GM20431 (cell line): ENCODE measurements around the gene LRRC55.

ENCODE experiments used
- in situ Hi-C: fragments of 300-500 bp; cut with MseI, MboI; formaldehyde crosslinking; loops from one replicate; pipeline ENCODE4 v1.15.0; 2020; ENCODE audit warnings: low sequenced_read_pairs; ENCODE audit not compliant: unreplicated experiment

The LRRC55 gene, protein sequence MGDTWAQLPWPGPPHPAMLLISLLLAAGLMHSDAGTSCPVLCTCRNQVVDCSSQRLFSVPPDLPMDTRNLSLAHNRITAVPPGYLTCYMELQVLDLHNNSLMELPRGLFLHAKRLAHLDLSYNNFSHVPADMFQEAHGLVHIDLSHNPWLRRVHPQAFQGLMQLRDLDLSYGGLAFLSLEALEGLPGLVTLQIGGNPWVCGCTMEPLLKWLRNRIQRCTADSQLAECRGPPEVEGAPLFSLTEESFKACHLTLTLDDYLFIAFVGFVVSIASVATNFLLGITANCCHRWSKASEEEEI

GRCh38 chr11:57181678-57182305 is at the start of gene LRRC55:
Gene LRRC55, plus strand, starts transcription at chr11:57181953. Its CDS starts 70 bp downstream, at chr11:57182023.
- in situ Hi-C loops, result no loop called here

- in situ Hi-C loops, result no loop called here
Observed at GRCh38 chr11:57133366-57134038, 48.3 kb upstream of the LRRC55 start.

- in situ Hi-C loops, result no loop called here
Observed at GRCh38 chr11:57134284-57134683, 47.5 kb upstream of the LRRC55 start.

DNA sequence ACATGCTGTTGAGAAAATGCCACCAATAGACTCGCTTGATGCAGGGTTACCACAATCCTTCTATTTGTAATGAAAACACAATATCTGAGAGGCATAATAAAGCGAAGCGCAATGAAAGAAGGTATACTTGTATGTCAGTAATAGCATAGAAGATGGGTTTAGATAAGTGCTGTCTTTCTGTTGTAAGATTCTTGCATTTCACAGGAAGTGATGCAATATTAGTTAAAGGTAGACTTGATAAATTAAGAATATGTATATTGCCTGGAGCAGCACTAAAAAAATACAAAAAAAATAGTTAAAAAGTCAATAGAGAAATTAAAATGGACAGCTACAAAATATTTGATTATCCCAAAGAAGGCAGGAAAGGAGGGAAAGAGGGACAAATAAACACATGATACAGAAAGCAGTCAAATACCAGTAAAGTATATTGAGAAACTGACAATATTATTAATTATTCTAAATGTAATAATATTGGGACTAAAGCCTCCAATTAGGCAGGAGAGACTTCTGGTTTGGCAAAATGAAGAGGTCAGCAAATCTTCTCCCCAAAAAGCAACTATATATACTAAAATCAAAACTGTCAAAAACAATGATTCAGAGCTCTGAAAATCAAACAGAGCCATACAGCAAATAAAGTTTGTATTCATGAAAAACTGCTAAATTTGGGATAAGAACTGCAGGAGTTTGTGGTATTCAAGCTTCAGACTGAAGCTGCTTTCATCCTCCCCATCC is 46.6 kb upstream of the LRRC55 start:
- in situ Hi-C loops, result no loop called here

- in situ Hi-C loops, result no loop called here
Observed at GRCh38 chr11:57140568-57140967, 41.2 kb upstream of the LRRC55 start.

DNA sequence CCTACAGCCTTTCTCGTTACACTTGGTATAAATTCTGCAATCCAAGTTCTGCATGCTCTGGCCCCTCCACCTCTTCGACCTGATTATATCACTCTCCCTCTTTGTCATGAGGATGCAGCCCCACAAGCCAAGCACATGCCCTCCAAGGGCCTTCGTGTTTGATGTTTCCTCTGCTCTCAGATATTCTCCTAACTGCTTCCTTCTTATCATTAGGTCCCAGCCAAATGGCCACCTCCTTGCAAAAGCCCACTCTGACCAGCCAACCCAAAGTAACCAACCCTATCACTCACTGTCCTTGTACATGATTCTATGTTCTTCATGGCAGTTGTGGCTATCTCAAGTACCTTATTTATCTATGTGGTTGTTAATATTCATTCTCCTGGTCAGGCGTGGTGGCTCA is 38.3 kb upstream of the LRRC55 start:
- in situ Hi-C loops, result no loop called here

DNA sequence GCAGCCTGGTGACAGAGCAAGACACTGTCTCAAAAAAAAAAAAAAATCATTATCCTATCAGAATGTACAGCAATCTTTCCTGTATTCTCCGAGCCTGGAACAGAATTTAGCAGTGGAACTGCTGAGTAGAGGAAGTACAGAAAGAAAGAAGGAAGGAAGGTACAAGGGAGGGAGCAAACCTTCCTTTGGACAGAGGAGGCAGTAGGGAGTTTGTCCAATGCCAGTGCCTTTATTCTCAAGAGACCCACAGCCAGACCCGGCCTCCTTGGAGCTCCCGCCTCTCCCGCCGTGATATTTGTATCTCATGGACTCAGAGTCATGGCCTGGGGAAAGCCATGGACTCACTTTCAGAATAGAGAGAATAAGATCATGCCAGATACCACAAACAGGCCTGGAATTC is 37.7 kb upstream of the LRRC55 start:
- in situ Hi-C loops, result no loop called here

GRCh38 chr11:57144531-57145320 is 37.0 kb upstream of the LRRC55 start:
- in situ Hi-C loops, result no loop called here

GRCh38 chr11:57146301-57146700 is 35.5 kb upstream of the LRRC55 start:
- in situ Hi-C loops, result no loop called here

DNA sequence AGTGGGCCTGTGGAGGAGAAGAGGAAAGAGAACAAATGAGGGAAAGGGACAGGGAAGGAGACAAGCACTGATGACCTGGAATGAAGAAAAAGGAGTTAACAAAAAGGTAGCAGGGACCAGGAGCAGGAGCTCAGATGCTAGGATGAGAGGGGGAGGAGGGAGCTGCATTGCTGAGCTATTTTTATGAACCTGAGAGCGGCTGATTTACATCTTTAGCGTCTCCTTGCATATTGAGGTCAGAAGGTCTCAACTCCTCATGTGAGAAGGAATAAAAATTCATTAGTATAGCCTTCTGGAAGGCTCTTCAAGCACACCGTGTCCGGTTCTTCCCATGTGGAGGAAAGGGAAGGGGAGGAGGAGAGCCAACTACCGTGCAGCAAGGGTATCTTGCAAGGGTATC is 33.1 kb upstream of the LRRC55 start:
- in situ Hi-C loops, result no loop called here

DNA sequence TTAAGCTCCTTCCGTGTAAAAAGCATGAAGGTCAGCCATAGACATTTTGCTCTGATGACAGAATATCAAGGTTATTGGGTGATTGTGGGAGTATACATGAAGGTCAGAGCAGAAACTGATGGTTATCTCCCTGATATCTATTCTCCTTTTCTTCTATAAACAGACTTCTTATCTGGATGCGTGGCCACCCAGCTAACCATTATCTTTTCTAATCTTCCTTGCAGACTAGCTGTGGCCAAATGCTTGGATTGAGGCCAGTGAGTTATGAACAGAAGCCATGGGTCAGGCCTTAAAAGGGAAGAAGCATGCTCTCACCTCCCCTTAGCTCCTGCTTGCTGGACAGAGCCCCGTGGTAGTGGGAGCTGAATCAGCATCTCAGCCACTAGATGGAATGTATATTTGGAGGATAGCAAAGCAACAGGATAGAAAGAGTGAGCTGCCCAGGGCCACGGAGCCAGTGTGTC is 31.3 kb upstream of the LRRC55 start:
- in situ Hi-C loops, result no loop called here

DNA sequence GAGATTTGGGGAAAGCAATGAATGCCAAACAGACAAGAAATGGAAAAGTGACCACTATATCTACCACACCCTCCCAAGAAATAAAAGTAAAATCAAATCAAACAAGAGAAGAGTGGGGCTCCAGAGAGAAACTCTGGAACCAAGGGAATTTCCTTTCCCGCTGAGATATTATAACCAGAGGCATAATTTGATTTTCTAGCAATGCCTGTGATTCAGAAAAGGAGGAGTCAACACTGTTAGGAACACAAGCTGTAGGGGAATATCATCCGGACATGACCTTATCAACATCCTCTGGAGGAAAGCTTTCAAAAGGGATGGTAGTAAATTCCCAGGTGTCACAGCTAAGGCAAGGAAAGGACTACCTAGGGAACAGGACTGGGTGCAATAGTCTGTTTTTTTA is 29.6 kb upstream of the LRRC55 start:
- in situ Hi-C loops, result no loop called here

DNA sequence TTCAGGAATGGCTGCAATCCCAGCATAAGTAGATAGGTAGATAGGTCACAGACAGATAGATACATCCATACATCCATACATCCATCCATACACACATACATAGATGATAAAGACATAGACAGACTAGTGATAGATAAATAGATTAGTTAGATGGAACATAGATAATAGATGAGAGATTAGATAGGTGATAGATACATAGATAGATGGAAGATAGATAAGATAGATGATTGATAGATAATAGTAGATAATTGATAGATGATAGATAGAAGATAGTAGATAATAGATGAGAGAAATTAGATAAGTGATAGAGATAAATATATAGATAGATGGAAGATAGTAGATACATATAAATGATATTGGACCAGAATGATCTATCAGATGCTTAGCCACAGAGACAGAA is 28.3 kb upstream of the LRRC55 start:
- in situ Hi-C loops, result no loop called here

DNA sequence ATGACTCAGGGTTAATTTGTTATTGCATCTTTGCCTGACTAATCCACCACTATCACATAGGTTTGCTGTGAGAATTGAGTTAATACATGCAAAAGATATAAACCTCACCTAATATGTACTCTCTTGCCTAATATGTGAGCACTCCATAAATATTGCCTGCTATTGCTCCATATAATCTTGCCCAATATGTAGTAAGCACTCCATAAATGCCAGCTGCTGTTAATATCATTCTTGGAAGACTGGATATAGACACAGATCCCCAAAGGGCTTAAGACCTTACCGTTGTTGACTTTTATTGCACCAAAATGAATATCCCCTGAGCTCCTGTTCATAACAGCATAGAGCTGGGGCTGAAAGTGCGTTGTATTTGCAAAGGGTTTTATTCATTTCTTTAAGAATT is 27.0 kb upstream of the LRRC55 start:
- in situ Hi-C loops, result no loop called here

DNA sequence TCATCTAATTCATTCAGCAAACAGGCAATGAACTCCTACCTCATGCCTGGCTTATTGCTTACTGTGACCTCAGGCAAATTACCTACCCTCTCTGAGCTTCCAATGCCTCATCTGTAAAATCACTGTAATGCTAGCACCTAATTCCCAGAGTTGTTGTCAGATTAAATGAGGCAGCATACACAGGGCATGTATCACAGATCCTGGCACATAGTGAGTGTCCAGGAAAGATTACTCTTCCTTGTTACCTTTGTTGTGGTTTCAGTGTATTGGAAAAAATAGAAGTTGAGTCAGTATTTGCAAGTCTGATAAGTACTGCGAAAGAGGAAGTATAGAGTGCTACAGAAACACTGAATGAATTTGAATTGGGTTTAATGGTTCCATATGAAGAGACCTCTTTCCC is 26.4 kb upstream of the LRRC55 start:
- in situ Hi-C loops, result no loop called here

GRCh38 chr11:57155838-57156607 is 25.7 kb upstream of the LRRC55 start:
- in situ Hi-C loops, result no loop called here

DNA sequence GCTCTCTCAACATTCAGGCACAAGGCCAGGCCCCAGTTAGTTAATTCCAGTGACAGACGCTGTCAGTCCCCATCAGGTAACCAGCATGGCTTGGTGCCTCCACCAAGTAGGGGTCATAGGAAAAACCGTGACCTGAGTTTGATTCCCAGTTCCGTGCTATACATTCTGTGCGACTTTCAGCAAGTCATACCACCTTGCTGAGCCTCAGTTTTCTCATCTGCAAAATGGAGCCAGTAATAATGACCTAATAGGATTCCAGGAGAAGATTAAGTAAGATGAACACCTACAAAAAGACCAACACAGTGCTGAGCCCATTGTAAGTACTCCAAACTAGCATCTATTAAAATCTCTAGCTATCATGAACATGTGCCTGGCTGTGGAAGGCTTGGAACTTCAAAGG is 24.8 kb upstream of the LRRC55 start:
- in situ Hi-C loops, result no loop called here

- in situ Hi-C loops, result no loop called here
Observed at GRCh38 chr11:57157624-57158023, 24.1 kb upstream of the LRRC55 start.

DNA sequence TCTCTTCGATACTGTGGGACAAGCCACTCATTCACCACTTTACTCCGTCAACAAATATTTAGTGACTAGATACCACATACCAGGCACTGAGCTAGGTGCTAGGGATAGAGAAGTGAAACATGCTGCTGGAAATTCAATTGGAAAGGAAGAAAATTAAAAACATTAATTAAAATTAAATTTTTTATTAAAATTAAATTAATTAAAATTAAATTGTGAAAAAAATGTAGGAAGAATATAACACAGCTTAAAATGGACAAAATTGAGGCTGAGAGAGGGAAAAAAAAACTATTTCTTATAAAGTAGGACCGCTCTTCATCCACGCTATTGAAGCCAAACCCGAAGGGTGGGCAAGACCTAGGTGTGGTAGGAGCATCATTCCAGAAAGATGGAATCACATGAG is 23.6 kb upstream of the LRRC55 start:
- in situ Hi-C loops, result no loop called here
